ENCODE data around the gene KRT34. TPM values are rescaled to one million over a fixed set of nuclear protein-coding genes. Genes with fewer than 3 reads are reported as not detected.
"Not testable (repeated sequence)": the region's sequence is repeated elsewhere in the genome, so short reads cannot be mapped to it uniquely, and the experiment has no call there.

KRT34 gene
- total RNA-seq, 2 experiments from 2014 or later, result not detected

GRCh38 chr17:41382394-41382793, 288 bp upstream of the KRT34 start:
- CTCF ChIA-PET, result no interaction called here
- intact Hi-C loops (cut with micrococcal nuclease), result no loop called here
- H3K27me3 Mint-ChIP-seq (ENCODE audit: low read depth), result no peaks in the 10 kb centered on the region
- no peak overlapping the region for H3K4me3 Mint-ChIP-seq
- H3K36me3 Mint-ChIP-seq (ENCODE audit: low read depth), result peaks cover 3% of the 10 kb centered on the region
- no peak for DNase-seq
- H3K9me3 Mint-ChIP-seq, result peaks cover 9% of the 10 kb centered on the region
- peaks cover 14% of the 10 kb centered on the region for H3K4me1 Mint-ChIP-seq (ENCODE audit: low read depth)
- no peak overlapping the region for H3K27ac Mint-ChIP-seq

GRCh38 chr17:41380091-41380490, 2.0 kb downstream of the KRT34 start:
- CTCF ChIA-PET, result interaction anchor here (0.8 kb wide), 1 partner anchor 58 kb away, joined by 3 read pairs; no protein-coding TSS in a partner anchor
- intact Hi-C loops (cut with micrococcal nuclease); H3K36me3 Mint-ChIP-seq (ENCODE audit: low read depth); H3K27me3 Mint-ChIP-seq (ENCODE audit: low read depth); H3K27ac Mint-ChIP-seq; H3K4me3 Mint-ChIP-seq; DNase-seq; H3K9me3 Mint-ChIP-seq: not testable (repeated sequence)
- peaks cover 14% of the 10 kb centered on the region for H3K4me1 Mint-ChIP-seq (ENCODE audit: low read depth)

- DNase-seq, result no peak
- H3K4me3 Mint-ChIP-seq, result no peak overlapping the region
- no peaks in the 10 kb centered on the region for H3K36me3 Mint-ChIP-seq (ENCODE audit: low read depth)
- intact Hi-C loops (cut with micrococcal nuclease), result no loop called here
- H3K27ac Mint-ChIP-seq, result no peak overlapping the region
- peaks cover 6% of the 10 kb centered on the region for H3K9me3 Mint-ChIP-seq
- CTCF ChIA-PET, result no interaction called here
- H3K4me1 Mint-ChIP-seq (ENCODE audit: low read depth), result peaks cover 14% of the 10 kb centered on the region
- H3K27me3 Mint-ChIP-seq (ENCODE audit: low read depth), result no peaks in the 10 kb centered on the region
Measured at GRCh38 chr17:41377546-41377945, 4.6 kb downstream of the KRT34 start.

GRCh38 chr17:41369713-41370112, 12.4 kb downstream of the KRT34 start, which contains the start of gene KRT33B:
KRT33B (minus strand) TSS chr17:41369813; CDS start chr17:41369750, 63 bp downstream.
- no peak for DNase-seq
- CTCF ChIA-PET, result no interaction called here
- H3K9me3 Mint-ChIP-seq, result peaks cover 3% of the 10 kb centered on the region
- H3K36me3 Mint-ChIP-seq (ENCODE audit: low read depth), result no peaks in the 10 kb centered on the region
- no peaks in the 10 kb centered on the region for H3K27me3 Mint-ChIP-seq (ENCODE audit: low read depth)
- intact Hi-C loops (cut with micrococcal nuclease), result no loop called here
- no peak within 1 kb of the TSS for H3K4me3 Mint-ChIP-seq
- H3K27ac Mint-ChIP-seq, result no peak within 1 kb of the TSS
- peaks cover 2% of the 10 kb centered on the region for H3K4me1 Mint-ChIP-seq (ENCODE audit: low read depth)

GRCh38 chr17:41369023-41369422, 13.1 kb downstream of the KRT34 start:
- intact Hi-C loops (cut with micrococcal nuclease), result no loop called here
- Mint-ChIP-seq H3K4me1 (ENCODE audit: low read depth) (peaks cover 7% of the 10 kb centered on the region), H3K36me3 (ENCODE audit: low read depth) (no peaks in the 10 kb centered on the region), H3K9me3 (no peaks in the 10 kb centered on the region), H3K27ac (no peak overlapping the region), H3K4me3 (no peak overlapping the region), H3K27me3 (ENCODE audit: low read depth) (no peaks in the 10 kb centered on the region)
- CTCF ChIA-PET, result interaction anchor here (0.6 kb wide), 1 partner anchor 493 kb away, joined by 3 read pairs; no protein-coding TSS in a partner anchor
- no peak for DNase-seq

- H3K36me3 Mint-ChIP-seq (ENCODE audit: low read depth), result no peaks in the 10 kb centered on the region
- intact Hi-C loops (cut with micrococcal nuclease), result no loop called here
- CTCF ChIA-PET, result interaction anchor here (0.7 kb wide), 1 partner anchor 45 kb away, joined by 3 read pairs; no protein-coding TSS in a partner anchor
- no peaks in the 10 kb centered on the region for H3K9me3 Mint-ChIP-seq
- H3K27ac Mint-ChIP-seq, result no peak overlapping the region
- H3K4me1 Mint-ChIP-seq (ENCODE audit: low read depth), result peaks cover 10% of the 10 kb centered on the region
- DNase-seq, result no peak
- no peaks in the 10 kb centered on the region for H3K27me3 Mint-ChIP-seq (ENCODE audit: low read depth)
- H3K4me3 Mint-ChIP-seq, result no peak overlapping the region
Measured at GRCh38 chr17:41367426-41368075, 14.6 kb downstream of the KRT34 start.

GRCh38 chr17:41366070-41366469, 16.0 kb downstream of the KRT34 start:
- Mint-ChIP-seq H3K36me3 (ENCODE audit: low read depth) (no peaks in the 10 kb centered on the region), H3K27ac (no peak overlapping the region), H3K4me3 (no peak overlapping the region), H3K9me3 (no peaks in the 10 kb centered on the region), H3K27me3 (ENCODE audit: low read depth) (no peaks in the 10 kb centered on the region), H3K4me1 (ENCODE audit: low read depth) (peaks cover 9% of the 10 kb centered on the region)
- CTCF ChIA-PET, result no interaction called here
- DNase-seq, result no peak
- intact Hi-C loops (cut with micrococcal nuclease), result no loop called here

- no peaks in the 10 kb centered on the region for H3K9me3 Mint-ChIP-seq
- H3K4me1 Mint-ChIP-seq (ENCODE audit: low read depth), result peaks cover 8% of the 10 kb centered on the region
- no peaks in the 10 kb centered on the region for H3K27me3 Mint-ChIP-seq (ENCODE audit: low read depth)
- H3K36me3 Mint-ChIP-seq (ENCODE audit: low read depth), result no peaks in the 10 kb centered on the region
- intact Hi-C loops (cut with micrococcal nuclease), result no loop called here
- no peak for DNase-seq
- CTCF ChIA-PET, result no interaction called here
- H3K4me3 Mint-ChIP-seq, result no peak overlapping the region
- no peak overlapping the region for H3K27ac Mint-ChIP-seq
Measured at GRCh38 chr17:41363881-41364280, 18.2 kb downstream of the KRT34 start.

GRCh38 chr17:41360296-41360995, 21.7 kb downstream of the KRT34 start:
- H3K9me3 Mint-ChIP-seq, result peaks cover 1% of the 10 kb centered on the region
- H3K4me1 Mint-ChIP-seq (ENCODE audit: low read depth), result peaks cover 8% of the 10 kb centered on the region
- intact Hi-C loops (cut with micrococcal nuclease), result no loop called here
- H3K27me3 Mint-ChIP-seq (ENCODE audit: low read depth), result no peaks in the 10 kb centered on the region
- H3K4me3 Mint-ChIP-seq, result no peak overlapping the region
- CTCF ChIA-PET, result no interaction called here
- no peaks in the 10 kb centered on the region for H3K36me3 Mint-ChIP-seq (ENCODE audit: low read depth)
- no peak for DNase-seq
- no peak overlapping the region for H3K27ac Mint-ChIP-seq

- H3K4me1 Mint-ChIP-seq (ENCODE audit: low read depth), result peaks cover 12% of the 10 kb centered on the region
- H3K4me3 Mint-ChIP-seq, result no peak overlapping the region
- H3K27me3 Mint-ChIP-seq (ENCODE audit: low read depth), result no peaks in the 10 kb centered on the region
- no peak for DNase-seq
- CTCF ChIA-PET, result interaction anchor here (1.3 kb wide), 1 partner anchor 20 kb away, joined by 3 read pairs; no protein-coding TSS in a partner anchor
- no peaks in the 10 kb centered on the region for H3K36me3 Mint-ChIP-seq (ENCODE audit: low read depth)
- H3K27ac Mint-ChIP-seq, result no peak overlapping the region
- intact Hi-C loops (cut with micrococcal nuclease), result no loop called here
- H3K9me3 Mint-ChIP-seq, result peaks cover 1% of the 10 kb centered on the region
Measured at GRCh38 chr17:41354536-41354935, 27.6 kb downstream of the KRT34 start.

GRCh38 chr17:41352597-41353366, 29.3 kb downstream of the KRT34 start:
- Mint-ChIP-seq H3K9me3 (peaks cover 1% of the 10 kb centered on the region), H3K27me3 (ENCODE audit: low read depth) (no peaks in the 10 kb centered on the region), H3K4me3 (no peak overlapping the region), H3K36me3 (ENCODE audit: low read depth) (no peaks in the 10 kb centered on the region), H3K27ac (no peak overlapping the region), H3K4me1 (ENCODE audit: low read depth) (peaks cover 12% of the 10 kb centered on the region)
- intact Hi-C loops (cut with micrococcal nuclease), result no loop called here
- CTCF ChIA-PET, result no interaction called here
- DNase-seq, result no peak

GRCh38 chr17:41351177-41351576, 30.9 kb downstream of the KRT34 start:
- H3K27ac Mint-ChIP-seq, result no peak overlapping the region
- peaks cover 12% of the 10 kb centered on the region for H3K4me1 Mint-ChIP-seq (ENCODE audit: low read depth)
- no peak for DNase-seq
- intact Hi-C loops (cut with micrococcal nuclease), result no loop called here
- CTCF ChIA-PET, result interaction anchor here (1.0 kb wide), 1 partner anchor 198 kb away, joined by 3 read pairs; no protein-coding TSS in a partner anchor
- H3K9me3 Mint-ChIP-seq, result no peaks in the 10 kb centered on the region
- no peak overlapping the region for H3K4me3 Mint-ChIP-seq
- H3K36me3 Mint-ChIP-seq (ENCODE audit: low read depth), result no peaks in the 10 kb centered on the region
- H3K27me3 Mint-ChIP-seq (ENCODE audit: low read depth), result no peaks in the 10 kb centered on the region
